SK-N-SH (cell line): ENCODE results near the gene PRR12. TPM values are rescaled to one million over a fixed set of nuclear protein-coding genes. Genes with fewer than 3 reads are reported as not detected.

Experiments used
- CTCF ChIA-PET: fragments of 300-600, 350-600 bp; formaldehyde crosslinking; extraction: SDS; loops from one replicate; lab custom pipeline; 2021; lab: Yijun Ruan, JAX
- POLR2A ChIA-PET: fragments of 350-600 bp; sonication (Branson Sonifier 250); formaldehyde crosslinking; extraction: SDS; loops from one replicate; lab custom pipeline; 2020; ENCODE audit warnings: antibody characterized with exemption, inconsistent platforms; lab: Yijun Ruan, JAX
- DNase-seq: peaks from one replicate; pipeline ENCODE4 v3.0.0; 2012
- H2AFZ ChIP-seq: fragments of 200-600 bp; sonication (generic); 2 replicates; pipeline ENCODE4 v1.8.1; 2016; ENCODE audit warnings: antibody characterized with exemption, mild to moderate bottlenecking, low read depth
- H3F3A ChIP-seq: fragments of 200-600 bp; sonication (generic); replicated peaks from 2 replicates; pipeline ENCODE3; 2016; ENCODE audit warnings: antibody characterized with exemption, mild to moderate bottlenecking; ENCODE audit not compliant: insufficient read depth
- H3K27ac ChIP-seq, 2 experiments: fragments of 200-500 bp in 1 of 2; fragments of 200-600 bp in 1 of 2; sonication (Bioruptor generic) in 1 of 2; sonication (generic), shearing (Covaris generic) in 1 of 2; 2 replicates each; pipeline versions ENCODE4 v1.5.1 to v1.6.1; 2014 to 2016; ENCODE audit warnings: low read depth in 2 of 2, inconsistent platforms in 1 of 2, low read length in 1 of 2, mild to moderate bottlenecking in 1 of 2, mixed read lengths in 1 of 2
- H3K27me3 ChIP-seq: fragments of 200-600 bp; sonication (generic), shearing (Covaris generic); 2 replicates; pipeline ENCODE4 v1.6.1; 2016; ENCODE audit warnings: mixed run types; ENCODE audit not compliant: insufficient read depth
- H3K36me3 ChIP-seq, 2 experiments: fragments of 200-500 bp in 1 of 2; fragments of 200-600 bp in 1 of 2; sonication (Bioruptor generic) in 1 of 2; sonication (generic) in 1 of 2; replicated peaks in 1 of 2; 2 replicates each; pipeline versions ENCODE3 to v1.5.1; 2014 to 2016; ENCODE audit warnings: low read length in 1 of 2, mild to moderate bottlenecking in 1 of 2; ENCODE audit not compliant: insufficient read depth in 2 of 2, control insufficient read depth in 1 of 2
- H3K4me1 ChIP-seq, 2 experiments: fragments of 200-500 bp in 1 of 2; fragments of 200-600 bp in 1 of 2; sonication (Bioruptor generic) in 1 of 2; sonication (generic), shearing (Covaris generic) in 1 of 2; 2 replicates each; pipeline versions ENCODE4 v1.5.1 to v1.6.1; 2014 to 2016; ENCODE audit warnings: low read depth in 1 of 2, low read length in 1 of 2, mixed run types in 1 of 2; ENCODE audit not compliant: insufficient read depth in 2 of 2, control insufficient read depth in 1 of 2
- H3K4me2 ChIP-seq: fragments of 200-600 bp; sonication (generic), shearing (Covaris generic); 2 replicates; pipeline ENCODE4 v1.6.1; 2017; ENCODE audit warnings: mixed run types
- H3K4me3 ChIP-seq, 2 experiments: fragments of 200-500 bp in 1 of 2; fragments of 200-600 bp in 1 of 2; sonication (Bioruptor generic) in 1 of 2; sonication (generic), shearing (Covaris generic) in 1 of 2; 2 replicates each; pipeline versions ENCODE4 v1.5.1 to v1.8.1; 2014 to 2016; ENCODE audit warnings: low read depth in 2 of 2, inconsistent platforms in 1 of 2, low read length in 1 of 2, mild to moderate bottlenecking in 1 of 2, mixed read lengths in 1 of 2, moderate library complexity in 1 of 2
- H3K79me2 ChIP-seq: fragments of 200-600 bp; sonication (generic); 2 replicates; pipeline ENCODE4 v1.8.1; 2017; ENCODE audit warnings: mild to moderate bottlenecking; ENCODE audit not compliant: insufficient read depth
- H3K9ac ChIP-seq: fragments of 200-600 bp; sonication (generic); 2 replicates; pipeline ENCODE4 v1.6.1; 2017; ENCODE audit warnings: mixed run types
- H3K9me2 ChIP-seq: fragments of 200-600 bp; sonication (generic); 2 replicates; pipeline ENCODE4 v1.6.1; 2017; ENCODE audit warnings: mixed run types
- H3K9me3 ChIP-seq: fragments of 200-600 bp; sonication (generic); 2 replicates; pipeline ENCODE4 v1.6.1; 2017; ENCODE audit warnings: mixed run types, mild to moderate bottlenecking, moderate library complexity
- H4K20me1 ChIP-seq: fragments of 200-600 bp; sonication (generic); 2 replicates; pipeline ENCODE4 v1.6.1; 2017; ENCODE audit warnings: mild to moderate bottlenecking, mixed run types; ENCODE audit not compliant: insufficient read depth
- CHD2 ChIP-seq: fragments of 150-350 bp; IDR thresholded peaks from 2 replicates; pipeline ENCODE4 v1.6.1; 2018; ENCODE audit warnings: low read length; ENCODE audit not compliant: partially characterized antibody
- EP300 ChIP-seq, 2 experiments: IDR thresholded peaks; 2 replicates each; pipeline versions ENCODE4 v1.4.0 to v1.6.1; 2012; ENCODE audit warnings: borderline replicate concordance in 1 of 2, low read depth in 1 of 2, low read length in 1 of 2
- FOSL2 ChIP-seq: IDR thresholded peaks from 2 replicates; pipeline ENCODE4 v1.4.0; 2012; ENCODE audit warnings: low read depth, mild to moderate bottlenecking, moderate library complexity, borderline replicate concordance
- IRF3 ChIP-seq: fragments of 150-350 bp; IDR thresholded peaks from 2 replicates; pipeline ENCODE4 v1.6.1; 2016; ENCODE audit warnings: mild to moderate bottlenecking, low read depth, low read length
- MEF2A ChIP-seq: IDR thresholded peaks from 2 replicates; pipeline ENCODE4 v1.4.0; 2012; ENCODE audit warnings: low read depth, borderline replicate concordance
- MXI1 ChIP-seq: IDR thresholded peaks from 2 replicates; pipeline ENCODE4 v1.6.1; 2012; ENCODE audit warnings: mild to moderate bottlenecking, low read depth, low read length, improper control_type of control experiment
- REST ChIP-seq: IDR thresholded peaks from 2 replicates; pipeline ENCODE4 v1.6.1; 2012; ENCODE audit warnings: mild to moderate bottlenecking, low read depth, low read length, moderate library complexity
- RFX5 ChIP-seq: IDR thresholded peaks from 2 replicates; pipeline ENCODE4 v1.6.1; 2012; ENCODE audit warnings: mild to moderate bottlenecking, improper control_type of control experiment, low read length
- SMC3 ChIP-seq: IDR thresholded peaks from 2 replicates; pipeline ENCODE4 v1.6.1; 2012; ENCODE audit warnings: low read depth, low read length, improper control_type of control experiment
- USF2 ChIP-seq: fragments of 150-350 bp; IDR thresholded peaks from 2 replicates; pipeline ENCODE4 v1.6.1; 2017; ENCODE audit warnings: antibody characterized with exemption, low read length, low read depth, borderline replicate concordance
- YY1 ChIP-seq: IDR thresholded peaks from 2 replicates; pipeline ENCODE4 v1.4.0; 2012; ENCODE audit warnings: low read depth, mild to moderate bottlenecking
- WGBS: methylation state at CpG from one replicate; pipeline ENCODE4 v1.1.6; 2017; ENCODE audit warnings: low lambda C conversion rate; 5-methylcytosine and 5-hydroxymethylcytosine counted together
- polyA plus RNA-seq, 3 experiments: library from polyadenylated mRNA; depleted of rRNA; stranded (reverse); fragments of >200 nt; gene quantifications; 2 replicates each; pipeline ENCODE4 v1.2.3, GENCODE V29; 2012
- TF ChIP-seq, protein P1 (sequence below): IDR thresholded peaks from 2 replicates; pipeline ENCODE4 v1.4.0; 2012; ENCODE audit warnings: low read depth, borderline replicate concordance

PRR12 gene
- polyA plus RNA-seq, 1 of the 3 experiments (the other 2 are of a cell fraction), result 1.7 TPM

GRCh38 chr19:49616532-49616931 lies 25.6 kb downstream of the PRR12 start:
- H3K9ac ChIP-seq, result no peak overlapping the region
- peaks cover 36% of the 10 kb centered on the region for H4K20me1 ChIP-seq
- H3K9me3 ChIP-seq, result no peaks in the 10 kb centered on the region
- no peak overlapping the region for H3K4me3 ChIP-seq
- 100% methylated on average over 5 of the region's 7 CpGs for WGBS
- no peak overlapping the region for H3K27ac ChIP-seq
- ChIA-PET POLR2A (no interaction called here), CTCF (interaction anchor here (1.4 kb wide), 1 partner anchor 56 kb away, joined by 4 read pairs; no protein-coding TSS in a partner anchor)
- TF ChIP-seq EP300 (IDR thresholded peaks at IDR 0.05; ENCODE audit: borderline replicate concordance in 1 of 2, low read depth in 1 of 2, low read length in 1 of 2), result no peak
- TF ChIP-seq CHD2, result no peak
- no peak for TF ChIP-seq YY1
- no peak for TF ChIP-seq USF2
- TF ChIP-seq SMC3, result no peak
- TF ChIP-seq, protein P1, sequence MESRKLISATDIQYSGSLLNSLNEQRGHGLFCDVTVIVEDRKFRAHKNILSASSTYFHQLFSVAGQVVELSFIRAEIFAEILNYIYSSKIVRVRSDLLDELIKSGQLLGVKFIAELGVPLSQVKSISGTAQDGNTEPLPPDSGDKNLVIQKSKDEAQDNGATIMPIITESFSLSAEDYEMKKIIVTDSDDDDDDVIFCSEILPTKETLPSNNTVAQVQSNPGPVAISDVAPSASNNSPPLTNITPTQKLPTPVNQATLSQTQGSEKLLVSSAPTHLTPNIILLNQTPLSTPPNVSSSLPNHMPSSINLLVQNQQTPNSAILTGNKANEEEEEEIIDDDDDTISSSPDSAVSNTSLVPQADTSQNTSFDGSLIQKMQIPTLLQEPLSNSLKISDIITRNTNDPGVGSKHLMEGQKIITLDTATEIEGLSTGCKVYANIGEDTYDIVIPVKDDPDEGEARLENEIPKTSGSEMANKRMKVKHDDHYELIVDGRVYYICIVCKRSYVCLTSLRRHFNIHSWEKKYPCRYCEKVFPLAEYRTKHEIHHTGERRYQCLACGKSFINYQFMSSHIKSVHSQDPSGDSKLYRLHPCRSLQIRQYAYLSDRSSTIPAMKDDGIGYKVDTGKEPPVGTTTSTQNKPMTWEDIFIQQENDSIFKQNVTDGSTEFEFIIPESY, result no peak
- no peak for TF ChIP-seq FOSL2
- no peak for TF ChIP-seq REST
- TF ChIP-seq IRF3, result no peak
- no peak for TF ChIP-seq MEF2A
- no peak for TF ChIP-seq MXI1
- TF ChIP-seq RFX5, result no peak
- H3K4me2 ChIP-seq, result no peak overlapping the region
- H3F3A ChIP-seq, result peaks cover 12% of the 10 kb centered on the region
- H3K9me2 ChIP-seq, result no peaks in the 10 kb centered on the region
- H3K4me1 ChIP-seq, result peaks cover 0 to 14% of the 10 kb centered on the region in 2 experiments; a peak in 3 of 4 replicates
- H3K27me3 ChIP-seq, result no peaks in the 10 kb centered on the region
- H3K79me2 ChIP-seq, result peaks cover 62% of the 10 kb centered on the region
- no peak overlapping the region for H2AFZ ChIP-seq
- H3K36me3 ChIP-seq, result peaks cover 26 to 31% of the 10 kb centered on the region in 2 experiments
- DNase-seq, result no peak
